GM18502 (cell line): ENCODE results near the gene PRRC2C.
"Not testable (repeated sequence)": the region's sequence is repeated elsewhere in the genome, so short reads cannot be mapped to it uniquely, and the experiment has no call there.

Experiments used
- ATAC-seq: cut with Tn5 transposase; IDR thresholded peaks from one replicate; pipeline ENCODE4 v1.9.1; 2021; ENCODE audit warnings: mild to moderate bottlenecking; ENCODE audit not compliant: unreplicated experiment, poor library complexity

The PRRC2C gene

DNA sequence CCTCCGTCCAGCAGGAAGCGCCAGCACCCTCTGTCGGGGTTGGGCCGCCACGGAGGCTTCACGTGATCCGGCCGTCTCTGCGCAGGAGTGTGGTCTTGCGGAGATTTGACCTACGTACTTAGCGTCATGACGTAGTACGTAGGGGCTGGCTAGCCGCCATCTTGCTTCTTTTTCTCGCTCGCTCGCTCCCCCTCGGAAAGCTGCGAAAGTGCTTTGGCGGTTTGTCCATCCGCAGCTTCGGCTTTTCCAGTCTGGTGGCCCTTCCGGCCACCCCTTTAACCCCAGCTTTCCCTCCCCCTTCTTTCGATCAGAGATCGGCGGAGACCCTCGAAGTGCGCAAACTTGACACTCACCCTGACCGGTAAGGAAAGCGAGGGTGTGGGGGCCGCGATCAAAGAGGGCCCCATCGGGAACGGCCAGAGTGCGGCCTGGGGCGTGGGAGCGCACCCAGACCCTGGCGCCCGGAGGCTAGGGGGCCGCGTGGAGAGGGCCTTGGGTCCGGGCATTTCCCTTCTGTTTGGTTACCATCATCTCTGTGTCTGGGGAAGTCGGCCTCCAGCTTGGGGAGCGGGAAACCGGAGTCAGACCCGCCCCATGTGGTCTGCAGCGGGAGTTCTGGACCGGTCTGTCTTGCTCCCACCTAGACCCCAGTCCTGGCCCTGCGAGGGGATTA, at the start of gene PRRC2C:
Gene PRRC2C, plus strand, starts transcription at position 156 of the 673 bp plus-strand sequence. CDS start 26,559 bp downstream, outside the sequence.
- ATAC-seq: peak; percentile 97

DNA sequence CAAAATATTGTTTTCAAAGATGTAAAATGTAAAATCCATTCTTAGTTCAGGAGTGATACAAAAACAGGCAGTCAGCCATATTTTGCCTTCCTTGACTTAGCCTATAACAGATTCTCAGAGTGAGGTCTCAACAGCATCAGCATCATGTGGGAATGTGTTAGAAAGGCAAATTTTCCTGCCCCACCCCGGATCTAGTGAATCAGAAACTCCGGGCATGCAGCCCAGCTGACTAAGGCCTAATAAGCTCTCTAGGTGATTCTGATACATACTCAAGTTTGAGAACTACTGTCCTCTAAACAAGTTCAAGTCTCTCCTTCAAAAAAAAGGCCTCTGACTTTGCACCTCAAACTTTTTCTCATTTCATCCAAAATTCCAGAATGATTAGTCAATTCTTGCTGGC, 46.9 kb upstream of the PRRC2C start:
- ATAC-seq: no peak

DNA sequence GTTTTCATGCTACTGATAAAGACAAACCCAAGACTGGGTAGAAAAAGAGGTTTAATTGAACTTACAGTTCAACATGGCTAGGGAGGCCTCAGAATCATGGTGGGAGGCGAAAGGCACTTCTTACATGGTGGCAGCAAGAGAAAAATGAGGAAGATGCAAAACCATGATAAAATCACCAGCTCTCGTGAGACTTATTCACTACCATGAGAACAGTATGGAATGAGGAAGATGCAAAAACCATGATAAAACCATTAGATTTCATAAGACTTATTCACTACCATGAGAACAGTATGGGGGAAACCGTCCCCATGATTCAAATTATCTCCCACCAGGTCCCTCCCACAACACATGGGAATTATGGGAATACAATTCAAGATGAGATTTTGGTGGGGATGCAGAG, 45.1 kb upstream of the PRRC2C start:
- not testable (repeated sequence) for ATAC-seq

GRCh38 chr1:171441278-171441895, 43.9 kb upstream of the PRRC2C start:
- not testable (repeated sequence) for ATAC-seq

DNA sequence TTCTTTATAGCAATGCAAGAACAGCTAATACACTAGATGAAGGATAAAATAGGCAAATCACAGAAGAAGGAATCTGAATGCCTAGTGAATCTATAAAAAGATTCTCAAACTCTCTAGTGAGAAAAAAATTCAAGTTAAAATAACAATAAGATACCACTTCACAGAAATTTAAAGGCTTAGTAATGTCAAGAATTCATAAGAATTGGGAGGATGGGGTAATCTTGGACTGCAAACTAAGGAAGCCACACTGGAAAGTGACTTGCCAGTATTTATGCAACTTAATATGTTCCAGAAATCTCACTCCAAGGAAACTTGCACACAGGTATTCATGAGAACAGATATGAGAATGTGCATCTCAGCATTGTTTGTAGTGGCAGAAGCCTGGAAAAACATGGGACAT, 38.9 kb upstream of the PRRC2C start:
- no peak for ATAC-seq

GRCh38 chr1:171455967-171456366, 29.4 kb upstream of the PRRC2C start:
- ATAC-seq: no peak

- no peak for ATAC-seq
Measured at GRCh38 chr1:171457412-171457811, 27.9 kb upstream of the PRRC2C start.

GRCh38 chr1:171460018-171460620, 25.2 kb upstream of the PRRC2C start:
- ATAC-seq: no peak

DNA sequence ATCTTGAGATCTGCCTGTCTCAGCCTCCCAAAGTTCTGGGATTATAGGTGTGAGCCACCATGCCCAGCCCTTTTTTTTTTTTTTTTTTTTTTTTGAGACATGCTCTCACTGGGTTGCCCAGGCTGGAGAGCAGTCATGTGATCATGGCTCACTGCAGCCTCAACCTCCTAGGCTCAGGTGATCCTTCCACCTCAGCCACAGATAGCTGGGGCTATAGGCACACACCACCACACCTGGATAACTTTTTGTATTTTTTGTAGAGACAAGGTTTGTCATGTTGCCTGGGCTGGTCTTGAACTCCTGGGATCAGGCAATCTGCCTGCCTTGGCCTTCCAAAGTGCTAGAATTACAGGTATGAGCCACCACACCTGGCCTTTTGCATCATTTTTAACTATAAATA, 17.7 kb upstream of the PRRC2C start:
- no peak for ATAC-seq

- ATAC-seq: peak; percentile 78
Measured at GRCh38 chr1:171468120-171468750, 17.1 kb upstream of the PRRC2C start.

GRCh38 chr1:171470726-171471125, 14.6 kb upstream of the PRRC2C start:
- no peak for ATAC-seq

DNA sequence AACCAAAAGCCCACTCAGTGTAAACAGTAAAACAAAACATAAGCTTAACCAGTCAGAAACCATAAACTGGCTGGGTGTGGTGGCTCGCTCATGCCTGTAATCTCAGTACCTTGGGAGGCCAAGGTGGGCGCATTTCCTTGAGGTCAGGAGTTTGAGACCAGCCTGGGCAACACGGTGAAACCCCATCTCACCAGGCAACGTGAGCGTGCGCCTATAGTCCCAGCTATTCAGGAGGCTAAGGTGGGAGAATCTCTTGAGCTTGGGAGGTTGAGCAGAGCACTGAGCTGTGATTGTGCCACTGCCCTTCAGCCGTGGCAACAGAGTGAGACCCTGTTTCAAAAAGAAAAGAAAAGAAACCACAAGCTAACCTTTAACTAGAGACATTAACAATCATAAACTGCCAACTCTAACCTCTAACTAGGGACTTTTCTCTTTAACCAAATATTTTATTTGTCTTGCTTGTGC, 13.1 kb upstream of the PRRC2C start:
- no peak for ATAC-seq

DNA sequence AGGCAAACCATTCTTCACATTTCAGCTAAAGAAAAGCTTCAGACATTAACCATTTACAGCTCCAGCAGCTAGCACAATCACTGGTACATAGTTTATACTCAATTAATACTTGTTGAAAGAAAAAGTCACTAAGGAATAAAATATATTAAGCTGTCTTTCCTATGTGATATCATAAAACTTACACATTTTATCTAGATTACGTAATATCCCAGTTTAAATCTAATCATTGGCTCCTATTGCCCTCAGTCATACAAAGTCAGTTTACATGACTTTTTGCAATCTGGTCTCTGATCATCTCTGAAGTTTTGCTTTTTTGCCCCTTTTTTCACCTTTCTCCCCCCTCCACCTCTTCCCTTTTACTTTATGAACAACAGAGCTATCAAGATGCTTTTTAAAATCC, 8.5 kb upstream of the PRRC2C start:
- ATAC-seq: no peak

DNA sequence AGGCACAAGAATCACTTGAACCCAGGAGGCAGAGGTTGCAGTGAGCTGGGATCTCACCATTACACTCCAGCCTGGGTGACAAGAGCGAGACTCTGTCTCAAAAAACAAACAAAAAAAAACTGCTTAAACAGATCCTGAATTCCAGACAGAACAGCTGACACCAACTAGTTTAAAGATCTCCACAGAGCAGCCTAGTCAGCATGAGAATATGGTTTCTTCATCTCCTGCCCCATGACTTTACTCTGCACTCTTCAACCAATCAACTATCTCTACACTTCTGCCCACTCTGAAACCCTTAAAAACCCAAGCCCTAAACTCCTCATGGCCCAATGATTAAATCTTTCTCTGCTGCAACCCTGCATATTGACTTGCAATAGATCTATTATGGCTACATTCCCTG, 7.5 kb upstream of the PRRC2C start:
- ATAC-seq: no peak

- ATAC-seq: no peak
Measured at GRCh38 chr1:171480035-171480434, 5.3 kb upstream of the PRRC2C start.

GRCh38 chr1:171484760-171485374, 463 bp upstream of the PRRC2C start:
- peak; percentile 68 for ATAC-seq

- peak; percentile 38 for ATAC-seq
Measured at GRCh38 chr1:171486048-171486519, 754 bp downstream of the PRRC2C start.

DNA sequence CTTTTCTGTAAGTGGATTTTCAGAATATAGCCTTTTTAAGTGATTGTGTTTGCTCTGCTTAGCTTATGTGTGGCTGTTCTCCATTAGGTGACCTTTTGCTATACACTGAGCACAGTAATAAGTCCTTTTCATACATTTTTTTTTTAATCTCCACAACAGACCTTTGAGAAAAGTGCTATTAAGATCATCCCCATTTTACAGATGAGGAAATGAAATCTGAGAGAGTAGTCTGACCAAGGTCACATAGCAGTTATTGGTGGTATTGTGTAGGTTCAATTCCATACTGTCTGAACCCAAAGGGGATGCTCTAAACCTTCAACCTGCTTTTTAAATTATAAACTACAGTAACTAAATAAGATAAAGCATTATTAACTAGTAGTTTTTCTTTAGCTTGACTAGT, 1.7 kb downstream of the PRRC2C start:
- ATAC-seq: no peak

DNA sequence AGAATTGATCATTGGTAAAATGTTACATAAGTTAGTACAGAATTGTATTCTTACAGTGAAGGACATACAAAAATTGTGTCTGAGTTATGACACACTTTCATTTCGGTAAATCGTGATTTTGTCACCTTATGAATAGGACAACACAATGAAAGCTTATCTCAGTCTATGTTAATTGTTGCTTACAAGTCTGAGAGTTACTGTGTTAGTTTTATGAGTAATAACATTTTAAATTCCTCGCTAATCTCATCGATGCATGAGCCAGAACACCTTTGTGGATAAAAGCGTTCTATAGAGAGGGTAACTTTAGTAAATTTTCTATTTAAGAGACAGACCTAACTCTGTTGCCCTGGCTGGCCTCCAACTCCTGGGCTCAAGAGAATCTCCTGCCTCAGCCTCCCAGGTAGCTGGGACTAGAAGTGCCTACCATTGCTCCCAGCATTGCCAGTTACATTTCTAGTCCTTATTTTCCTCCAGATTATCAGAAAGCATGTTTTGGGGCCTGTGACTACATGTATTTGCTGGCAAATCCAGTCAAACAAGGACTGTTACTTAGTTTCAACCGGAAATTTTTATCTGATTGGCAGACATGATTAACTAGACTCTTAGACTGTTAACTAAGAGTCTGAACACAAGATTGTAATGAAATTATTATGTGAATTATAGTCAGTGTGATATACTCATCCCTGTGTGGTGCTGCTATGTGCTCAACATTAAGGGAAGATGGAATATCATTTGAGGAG, 3.0 kb downstream of the PRRC2C start:
- no peak for ATAC-seq

- no peak for ATAC-seq
Measured at GRCh38 chr1:171494076-171494475, 8.7 kb downstream of the PRRC2C start.
